Measurements from ENCODE around the gene MAPT. TPM values are rescaled to one million over a fixed set of nuclear protein-coding genes. Genes with fewer than 3 reads are reported as not detected.

The MAPT gene
- polyA plus RNA-seq, 3 donors = 0.04 TPM; not detected in 2

DNA sequence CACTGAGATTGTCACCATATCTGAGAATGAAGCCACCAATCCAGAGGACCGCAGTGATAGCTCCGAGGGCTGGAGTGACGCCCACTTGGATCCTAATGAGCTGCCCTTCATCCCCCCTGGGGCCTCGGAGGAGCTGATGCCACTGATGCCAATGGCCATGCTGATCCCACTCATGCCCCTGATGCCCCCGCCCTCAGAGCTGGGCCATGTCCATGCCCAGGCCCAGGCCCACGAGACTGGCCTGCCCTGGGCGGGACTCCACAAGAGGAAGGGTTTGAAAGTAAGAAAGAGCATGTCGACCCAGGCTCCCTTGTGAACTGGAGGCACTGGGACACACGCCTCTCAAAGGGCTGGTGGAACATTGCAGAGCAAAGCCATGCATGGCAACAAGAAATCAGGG lies 47.7 kb upstream of the MAPT start:
- 87% methylated on average over 9 of the region's 9 CpGs for WGBS (ENCODE audit: insufficient coverage)
- DNase-seq = no peak
- no peak overlapping the region for H3K4me3 Mint-ChIP-seq

GRCh38 chr17:45847101-45847500 lies 47.3 kb upstream of the MAPT start:
- no peaks in the 10 kb centered on the region for H3K36me3 Mint-ChIP-seq
- no peaks in the 10 kb centered on the region for H3K4me1 Mint-ChIP-seq
- intact Hi-C loops (cut with micrococcal nuclease) = no loop called here
- no peak overlapping the region for H2AFZ ChIP-seq (ENCODE audit: insufficient read depth, low read depth, low read length, poor library complexity, severe bottlenecking)
- no peak overlapping the region for H3K4me2 ChIP-seq (replicated peaks; ENCODE audit: extremely low read depth, low read length, poor library complexity, severe bottlenecking)
- no peaks in the 10 kb centered on the region for H3K36me3 ChIP-seq (replicated peaks in 1 of 2; ENCODE audit: control insufficient read depth in 1 of 2, insufficient read depth in 2 of 2, low read length in 2 of 2)
- no peak overlapping the region for H3K4me3 ChIP-seq (replicated peaks in 1 of 3; ENCODE audit: low read depth in 2 of 3, low read length in 3 of 3)
- no peak overlapping the region for H3K4me3 Mint-ChIP-seq
- H3K9ac ChIP-seq (ENCODE audit: insufficient read depth, low read length, poor library complexity, severe bottlenecking) = no peak overlapping the region
- DNase-seq = no peak
- peaks cover 0 to 10% of the 10 kb centered on the region in 2 donors for H3K27me3 ChIP-seq (ENCODE audit: control insufficient read depth in 2 of 2, insufficient read depth in 2 of 2, low read length in 2 of 2)
- peak overlapping the region in 1 of 7 donors; percentile 5 for H3K27ac Mint-ChIP-seq
- TF ChIP-seq, protein P1, sequence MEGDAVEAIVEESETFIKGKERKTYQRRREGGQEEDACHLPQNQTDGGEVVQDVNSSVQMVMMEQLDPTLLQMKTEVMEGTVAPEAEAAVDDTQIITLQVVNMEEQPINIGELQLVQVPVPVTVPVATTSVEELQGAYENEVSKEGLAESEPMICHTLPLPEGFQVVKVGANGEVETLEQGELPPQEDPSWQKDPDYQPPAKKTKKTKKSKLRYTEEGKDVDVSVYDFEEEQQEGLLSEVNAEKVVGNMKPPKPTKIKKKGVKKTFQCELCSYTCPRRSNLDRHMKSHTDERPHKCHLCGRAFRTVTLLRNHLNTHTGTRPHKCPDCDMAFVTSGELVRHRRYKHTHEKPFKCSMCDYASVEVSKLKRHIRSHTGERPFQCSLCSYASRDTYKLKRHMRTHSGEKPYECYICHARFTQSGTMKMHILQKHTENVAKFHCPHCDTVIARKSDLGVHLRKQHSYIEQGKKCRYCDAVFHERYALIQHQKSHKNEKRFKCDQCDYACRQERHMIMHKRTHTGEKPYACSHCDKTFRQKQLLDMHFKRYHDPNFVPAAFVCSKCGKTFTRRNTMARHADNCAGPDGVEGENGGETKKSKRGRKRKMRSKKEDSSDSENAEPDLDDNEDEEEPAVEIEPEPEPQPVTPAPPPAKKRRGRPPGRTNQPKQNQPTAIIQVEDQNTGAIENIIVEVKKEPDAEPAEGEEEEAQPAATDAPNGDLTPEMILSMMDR (IDR thresholded peaks at IDR 0.05) = no peak
- no peaks in the 10 kb centered on the region for H3K9me3 ChIP-seq (replicated peaks in 1 of 2; ENCODE audit: control insufficient read depth in 1 of 2, insufficient read depth in 1 of 2, low read length in 2 of 2)
- no peak overlapping the region for H3K27ac ChIP-seq (ENCODE audit: low read depth in 1 of 2, low read length in 2 of 2)
- no peaks in the 10 kb centered on the region for H4K20me1 ChIP-seq (ENCODE audit: insufficient read depth, low read length)
- H3K9me3 Mint-ChIP-seq = no peaks in the 10 kb centered on the region
- 97% methylated on average over 3 of the region's 4 CpGs for WGBS (ENCODE audit: insufficient coverage)
- H3K79me2 ChIP-seq (ENCODE audit: insufficient read depth, low read length) = no peaks in the 10 kb centered on the region
- H3K27me3 Mint-ChIP-seq (ENCODE audit: low read depth in 3 of 3) = peaks cover 4 to 26% (median 15%) of the 10 kb centered on the region in 3 donors
- no peaks in the 10 kb centered on the region for H3K4me1 ChIP-seq (ENCODE audit: control insufficient read depth in 1 of 2, insufficient read depth in 2 of 2, low read length in 2 of 2)

More for the DNA sequence above, 47.7 kb upstream of the MAPT start:
- no peak overlapping the region for H3K4me3 ChIP-seq (replicated peaks in 1 of 3; ENCODE audit: low read depth in 2 of 3, low read length in 3 of 3)
- H3K36me3 ChIP-seq (replicated peaks in 1 of 2; ENCODE audit: control insufficient read depth in 1 of 2, insufficient read depth in 2 of 2, low read length in 2 of 2) = no peaks in the 10 kb centered on the region
- no peaks in the 10 kb centered on the region for H3K79me2 ChIP-seq (ENCODE audit: insufficient read depth, low read length)
- H2AFZ ChIP-seq (ENCODE audit: insufficient read depth, low read depth, low read length, poor library complexity, severe bottlenecking) = no peak overlapping the region
- no peaks in the 10 kb centered on the region for H3K36me3 Mint-ChIP-seq
- H3K27me3 Mint-ChIP-seq (ENCODE audit: low read depth in 3 of 3) = peaks cover 0 to 22% (median 11%) of the 10 kb centered on the region in 3 donors
- H3K9me3 Mint-ChIP-seq = no peaks in the 10 kb centered on the region
- no peaks in the 10 kb centered on the region for H3K9me3 ChIP-seq (replicated peaks in 1 of 2; ENCODE audit: control insufficient read depth in 1 of 2, insufficient read depth in 1 of 2, low read length in 2 of 2)
- H3K9ac ChIP-seq (ENCODE audit: insufficient read depth, low read length, poor library complexity, severe bottlenecking) = no peak overlapping the region
- H3K27me3 ChIP-seq (ENCODE audit: control insufficient read depth in 2 of 2, insufficient read depth in 2 of 2, low read length in 2 of 2) = peaks cover 0 to 6% of the 10 kb centered on the region in 2 donors
- H3K4me1 Mint-ChIP-seq = no peaks in the 10 kb centered on the region
- H3K4me2 ChIP-seq (replicated peaks; ENCODE audit: extremely low read depth, low read length, poor library complexity, severe bottlenecking) = no peak overlapping the region
- H3K27ac ChIP-seq (ENCODE audit: low read depth in 1 of 2, low read length in 2 of 2) = no peak overlapping the region
- TF ChIP-seq, protein P1 (IDR thresholded peaks at IDR 0.05) = no peak
- intact Hi-C loops (cut with micrococcal nuclease) = no loop called here
- no peaks in the 10 kb centered on the region for H4K20me1 ChIP-seq (ENCODE audit: insufficient read depth, low read length)
- H3K4me1 ChIP-seq (ENCODE audit: control insufficient read depth in 1 of 2, insufficient read depth in 2 of 2, low read length in 2 of 2) = no peaks in the 10 kb centered on the region
- H3K27ac Mint-ChIP-seq = no peak overlapping the region
